Karpas-422 (cell line): ENCODE measurements around the gene DEXI. TPM values are rescaled to one million over a fixed set of nuclear protein-coding genes. Genes with fewer than 3 reads are reported as not detected.

Experiments used
- DNase-seq: peaks from one replicate; pipeline ENCODE4 v3.0.0-alpha.2; 2015
- H2AFZ ChIP-seq: fragments of 200-600 bp; sonication (generic); 2 replicates; pipeline ENCODE4 v1.6.1; 2014; ENCODE audit warnings: antibody characterized with exemption, low read length, mixed read lengths
- H3K27ac ChIP-seq: fragments of 200-600 bp; sonication (generic); 2 replicates; pipeline ENCODE4 v1.5.1; 2014; ENCODE audit warnings: mild to moderate bottlenecking, low read length, moderate library complexity
- H3K27me3 ChIP-seq: fragments of 200-600 bp; sonication (generic); 2 replicates; pipeline ENCODE4 v1.6.1; 2014; ENCODE audit warnings: low read length, mixed read lengths
- H3K36me3 ChIP-seq: fragments of 200-600 bp; sonication (generic); 2 replicates; pipeline ENCODE4 v1.6.1; 2014; ENCODE audit warnings: low read length, mixed read lengths; ENCODE audit not compliant: insufficient read depth
- H3K4me1 ChIP-seq: fragments of 200-600 bp; sonication (generic); 2 replicates; pipeline ENCODE4 v1.6.1; 2014; ENCODE audit warnings: mild to moderate bottlenecking, low read length, mixed read lengths
- H3K4me2 ChIP-seq: fragments of 200-600 bp; sonication (generic); 2 replicates; pipeline ENCODE4 v1.6.1; 2014; ENCODE audit warnings: low read length, low read depth, mild to moderate bottlenecking; ENCODE audit not compliant: poor library complexity, severe bottlenecking
- H3K4me3 ChIP-seq: fragments of 200-600 bp; sonication (generic); 2 replicates; pipeline ENCODE4 v1.5.1; 2014; ENCODE audit warnings: mild to moderate bottlenecking, antibody characterized with exemption, low read length, mixed read lengths
- H3K79me2 ChIP-seq: fragments of 200-600 bp; sonication (generic); 2 replicates; pipeline ENCODE4 v1.6.1; 2014; ENCODE audit warnings: mild to moderate bottlenecking, low read length, mixed read lengths
- H3K9ac ChIP-seq: fragments of 200-600 bp; sonication (generic); 2 replicates; pipeline ENCODE4 v1.6.0; 2014; ENCODE audit warnings: low read length
- H3K9me2 ChIP-seq: fragments of 200-600 bp; sonication (generic), shearing (Covaris generic); replicated peaks from 2 replicates; pipeline ENCODE4 v1.6.0; 2014; ENCODE audit warnings: mild to moderate bottlenecking, low read length, moderate library complexity; ENCODE audit not compliant: insufficient read depth
- H3K9me3 ChIP-seq: fragments of 300-700, 200-600 bp; sonication (generic); 2 replicates; pipeline ENCODE4 v1.6.1; 2014; ENCODE audit warnings: low read length, mixed read lengths
- H4K20me1 ChIP-seq: fragments of 200-600 bp; sonication (generic); 2 replicates; pipeline ENCODE4 v1.6.1; 2014; ENCODE audit warnings: mild to moderate bottlenecking, antibody characterized with exemption, low read length, low read depth; ENCODE audit not compliant: insufficient read depth
- total RNA-seq: library from RNA; depleted of rRNA; stranded (reverse); fragments of >200 nt; shearing (Covaris generic); gene quantifications from 2 replicates; pipeline ENCODE4 v1.2.3, GENCODE V29; 2014; ENCODE audit warnings: low replicate concordance

DEXI gene
- total RNA-seq, 1 experiment from 2014 or later = 40.7 TPM

DNA sequence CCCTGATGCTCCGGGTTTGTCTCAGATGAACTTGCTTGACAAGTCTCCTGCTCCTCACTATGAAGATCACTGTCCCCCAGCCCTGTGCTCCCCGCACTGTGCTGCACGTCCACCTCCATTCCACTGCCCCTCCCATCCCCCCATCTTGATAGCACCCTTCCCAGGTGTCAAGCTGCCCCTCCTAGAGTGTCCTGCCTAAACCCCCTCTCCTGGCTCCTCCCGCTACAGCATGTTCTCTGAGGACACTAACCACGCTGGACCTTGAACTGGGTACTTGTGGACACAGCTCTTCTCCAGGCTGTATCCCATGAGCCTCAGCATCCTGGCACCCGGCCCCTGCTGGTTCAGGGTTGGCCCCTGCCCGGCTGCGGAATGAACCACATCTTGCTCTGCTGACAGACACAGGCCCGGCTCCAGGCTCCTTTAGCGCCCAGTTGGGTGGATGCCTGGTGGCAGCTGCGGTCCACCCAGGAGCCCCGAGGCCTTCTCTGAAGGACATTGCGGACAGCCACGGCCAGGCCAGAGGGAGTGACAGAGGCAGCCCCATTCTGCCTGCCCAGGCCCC, 18.5 kb downstream of the DEXI start:
- Histone ChIP-seq H3K4me3 (no peak overlapping the region), H3K4me1 (peaks cover 45% of the 10 kb centered on the region), H3K27ac (peak overlapping the region; percentile 72), H3K27me3 (no peaks in the 10 kb centered on the region), H4K20me1 (no peaks in the 10 kb centered on the region), H3K9me3 (no peaks in the 10 kb centered on the region), H3K79me2 (peaks cover 5% of the 10 kb centered on the region; the same call in 1 of the 2 replicates), H2AFZ (no peak overlapping the region), H3K4me2 (peak overlapping the region; percentile 17), H3K9me2 (no peaks in the 10 kb centered on the region), H3K36me3 (peaks cover 57% of the 10 kb centered on the region), H3K9ac (0 out of 2 replicates have a peak overlapping the region, but pooled peaks have one; percentile 13)
- DNase-seq = no peak

DNA sequence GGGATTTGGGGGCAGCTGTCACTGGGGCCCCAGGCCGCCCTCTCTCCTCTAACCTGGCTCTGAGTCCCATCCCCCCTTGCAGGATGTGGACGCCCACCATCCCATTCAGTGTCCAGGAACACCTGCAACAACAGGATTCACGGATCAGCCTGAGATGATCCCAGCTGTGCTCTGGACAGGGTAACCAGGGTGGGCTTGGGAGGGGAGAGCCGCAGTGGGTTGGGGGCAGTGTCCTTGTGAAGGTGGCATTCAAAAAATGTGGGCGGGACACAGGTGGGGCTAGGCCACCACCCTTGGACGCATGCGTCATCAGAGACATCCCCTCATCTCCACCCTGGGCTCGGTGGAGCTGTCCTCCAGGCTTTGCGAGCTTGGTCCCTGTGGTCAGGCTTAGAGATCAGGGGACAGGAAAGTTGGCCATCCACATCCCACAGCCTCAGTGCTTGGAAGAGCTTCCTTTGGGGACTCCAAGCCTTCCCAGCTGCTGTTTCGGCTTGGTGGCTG, 19.1 kb downstream of the DEXI start:
- Histone ChIP-seq H3K9ac (0 out of 2 replicates have a peak overlapping the region, but pooled peaks have one; percentile 13), H3K36me3 (peaks cover 57% of the 10 kb centered on the region), H3K9me2 (no peaks in the 10 kb centered on the region), H2AFZ (no peak overlapping the region), H3K79me2 (peaks cover 5% of the 10 kb centered on the region; the same call in 1 of the 2 replicates), H3K27me3 (no peaks in the 10 kb centered on the region), H3K9me3 (no peaks in the 10 kb centered on the region), H3K4me2 (peak overlapping the region; percentile 17), H3K27ac (peak overlapping the region; percentile 72), H3K4me3 (no peak overlapping the region), H4K20me1 (no peaks in the 10 kb centered on the region), H3K4me1 (peaks cover 46% of the 10 kb centered on the region)
- DNase-seq = no peak

GRCh38 chr16:10922328-10923145, 19.7 kb downstream of the DEXI start:
- no peak for DNase-seq
- Histone ChIP-seq H3K4me2 (no peak overlapping the region), H3K9ac (no peak overlapping the region), H3K36me3 (peaks cover 60% of the 10 kb centered on the region), H3K9me3 (no peaks in the 10 kb centered on the region), H4K20me1 (no peaks in the 10 kb centered on the region), H2AFZ (no peak overlapping the region), H3K4me3 (no peak overlapping the region), H3K4me1 (peaks cover 41% of the 10 kb centered on the region), H3K27ac (peak overlapping the region; percentile 72; the same call in 1 of the 2 replicates), H3K9me2 (no peaks in the 10 kb centered on the region), H3K79me2 (peaks cover 5% of the 10 kb centered on the region; the same call in 1 of the 2 replicates), H3K27me3 (no peaks in the 10 kb centered on the region)

DNA sequence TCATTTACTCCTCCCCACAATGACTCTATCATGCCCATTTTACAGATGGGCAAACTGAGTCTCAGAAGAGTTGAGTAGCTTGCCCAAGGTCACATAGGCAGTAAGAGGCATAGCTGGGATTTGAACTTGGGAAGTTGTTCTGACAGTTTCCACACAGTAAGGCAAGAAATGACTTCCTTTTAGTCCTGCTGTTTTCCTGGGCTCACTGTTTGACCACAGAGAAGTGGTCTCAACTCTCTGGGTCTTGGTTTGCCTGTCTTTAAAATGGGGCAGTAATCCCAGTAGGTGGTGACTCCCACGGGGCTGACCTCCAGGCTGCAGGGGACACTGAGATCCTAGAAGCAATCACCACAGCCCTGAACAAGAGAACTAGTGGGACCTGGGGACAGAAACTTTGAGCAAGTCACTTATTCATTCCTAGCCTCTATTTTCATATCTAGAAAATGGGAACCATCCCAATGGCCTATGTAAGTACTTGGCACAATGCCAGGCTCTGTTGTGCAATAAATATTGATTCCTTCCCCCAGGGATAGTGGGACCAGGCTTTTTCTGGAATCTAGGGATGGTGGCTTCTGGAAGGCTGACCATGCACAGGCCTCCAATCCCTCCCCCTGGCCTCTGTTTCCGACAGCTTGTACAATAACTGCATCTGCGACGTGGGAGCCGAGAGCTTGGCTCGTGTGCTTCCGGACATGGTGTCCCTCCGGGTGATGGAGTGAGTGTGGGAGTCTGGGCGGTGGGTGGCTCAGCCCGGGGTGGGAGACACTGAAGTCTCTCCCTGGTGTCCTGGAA, 20.5 kb downstream of the DEXI start:
- no peak for DNase-seq
- Histone ChIP-seq H3K4me3 (no peak overlapping the region), H3K9me2 (no peaks in the 10 kb centered on the region), H3K36me3 (peaks cover 59% of the 10 kb centered on the region), H2AFZ (no peak overlapping the region), H3K27ac (no peak overlapping the region), H3K9ac (no peak overlapping the region), H3K79me2 (peaks cover 5% of the 10 kb centered on the region; the same call in 1 of the 2 replicates), H3K4me1 (peaks cover 36% of the 10 kb centered on the region), H3K9me3 (no peaks in the 10 kb centered on the region), H4K20me1 (no peaks in the 10 kb centered on the region), H3K4me2 (no peak overlapping the region), H3K27me3 (no peaks in the 10 kb centered on the region)

DNA sequence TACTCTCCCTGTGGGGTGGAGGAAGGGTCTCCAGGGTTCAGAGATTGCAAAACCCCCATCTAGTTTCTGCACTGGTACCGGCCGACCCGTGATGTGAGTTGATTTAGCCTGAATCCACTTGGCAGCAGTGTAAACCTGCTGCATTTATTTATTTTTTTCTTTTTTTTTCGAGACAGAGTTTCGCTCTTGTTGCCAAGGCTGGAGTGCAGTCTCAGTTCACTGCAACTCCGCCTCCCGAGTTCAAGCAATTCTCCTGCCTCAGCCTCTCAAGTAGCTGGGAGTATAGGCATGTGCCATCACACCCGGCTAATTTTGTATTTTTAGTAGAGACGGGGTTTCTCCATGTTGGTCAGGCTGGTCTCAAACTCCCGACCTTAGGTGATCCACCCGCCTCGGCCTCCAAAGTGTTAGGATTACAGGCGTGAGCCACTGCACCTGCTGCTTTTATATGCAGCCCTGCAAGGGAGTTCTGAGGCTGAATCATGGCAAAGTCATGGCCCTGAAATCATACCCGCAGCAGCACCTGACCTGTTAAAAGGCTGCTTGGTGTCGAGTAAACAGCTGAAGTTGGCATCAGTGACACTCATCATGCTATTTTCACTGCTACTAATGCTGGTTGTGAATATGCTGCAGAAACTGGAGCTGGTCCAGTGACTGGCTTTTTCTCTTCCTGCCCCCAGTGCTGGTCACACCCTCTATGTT, 21.4 kb downstream of the DEXI start:
- Histone ChIP-seq H2AFZ (no peak overlapping the region), H3K4me3 (no peak overlapping the region), H3K36me3 (peaks cover 66% of the 10 kb centered on the region), H3K27me3 (no peaks in the 10 kb centered on the region), H3K9me3 (no peaks in the 10 kb centered on the region), H3K9me2 (no peaks in the 10 kb centered on the region), H3K4me1 (peaks cover 36% of the 10 kb centered on the region), H3K4me2 (no peak overlapping the region), H3K79me2 (peaks cover 5% of the 10 kb centered on the region; the same call in 1 of the 2 replicates), H3K9ac (no peak overlapping the region), H4K20me1 (no peaks in the 10 kb centered on the region), H3K27ac (no peak overlapping the region)
- DNase-seq = no peak

GRCh38 chr16:10919003-10919351, 23.3 kb downstream of the DEXI start:
- Histone ChIP-seq H3K27ac (peak overlapping the region; percentile 41; the same call in 1 of the 2 replicates), H3K9me2 (no peaks in the 10 kb centered on the region), H3K4me3 (no peak overlapping the region), H4K20me1 (no peaks in the 10 kb centered on the region), H3K27me3 (no peaks in the 10 kb centered on the region), H3K9ac (no peak overlapping the region), H3K9me3 (no peaks in the 10 kb centered on the region), H3K36me3 (peaks cover 68% of the 10 kb centered on the region), H3K4me1 (peaks cover 30% of the 10 kb centered on the region), H2AFZ (no peak overlapping the region), H3K79me2 (peaks cover 5% of the 10 kb centered on the region; the same call in 1 of the 2 replicates), H3K4me2 (no peak overlapping the region)
- DNase-seq = no peak

DNA sequence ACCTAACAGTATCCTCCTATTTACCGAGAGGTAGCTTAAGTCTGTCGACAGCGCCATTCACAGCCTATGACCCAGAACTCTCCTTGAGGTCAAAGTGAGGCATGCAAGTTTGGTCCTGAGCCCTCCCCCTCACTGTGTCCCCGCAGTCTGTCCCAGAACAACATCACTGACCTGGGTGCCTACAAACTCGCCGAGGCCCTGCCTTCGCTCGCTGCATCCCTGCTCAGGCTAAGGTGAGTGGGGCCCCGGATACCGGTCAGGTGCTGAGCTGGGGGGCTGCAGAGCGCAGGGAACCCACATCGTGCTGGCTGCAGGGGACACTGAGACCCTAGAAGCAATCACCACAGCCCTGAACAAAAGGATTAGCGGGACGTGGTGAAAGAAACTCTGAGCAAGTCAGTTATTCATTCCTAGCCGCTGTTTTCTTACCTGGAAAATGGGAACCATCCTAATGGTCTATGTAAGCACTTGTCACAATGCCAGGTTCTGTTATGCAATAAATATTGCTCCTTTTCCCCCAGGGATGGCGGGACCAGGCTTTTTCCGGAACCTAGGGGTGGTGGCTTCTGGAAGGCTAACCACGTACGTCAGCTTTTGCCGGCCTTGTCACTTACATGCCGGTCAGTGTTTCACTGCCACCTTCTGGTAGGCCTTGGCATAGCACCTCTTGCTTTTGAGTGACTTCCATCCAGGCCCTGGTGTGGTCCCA, 23.8 kb downstream of the DEXI start:
- no peaks in the 10 kb centered on the region for H3K9me2 ChIP-seq
- peak overlapping the region; percentile 41; the same call in 1 of the 2 replicates for H3K27ac ChIP-seq
- peak; percentile 96 for DNase-seq
- H3K79me2 ChIP-seq = peaks cover 5% of the 10 kb centered on the region; the same call in 1 of the 2 replicates
- H2AFZ ChIP-seq = no peak overlapping the region
- no peak overlapping the region for H3K4me3 ChIP-seq
- H3K4me1 ChIP-seq = peaks cover 25% of the 10 kb centered on the region
- H3K9ac ChIP-seq = no peak overlapping the region
- peaks cover 64% of the 10 kb centered on the region for H3K36me3 ChIP-seq
- H3K27me3 ChIP-seq = no peaks in the 10 kb centered on the region
- H4K20me1 ChIP-seq = no peaks in the 10 kb centered on the region
- no peak overlapping the region for H3K4me2 ChIP-seq
- H3K9me3 ChIP-seq = no peaks in the 10 kb centered on the region
